NB4 (cell line): ENCODE results near the gene ZEB2.

Experiments used
- CTCF ChIP-seq: IDR thresholded peaks from one replicate; pipeline ENCODE4 v1.5.1; 2012; ENCODE audit warnings: low read depth, low read length
- MAX ChIP-seq: IDR thresholded peaks from 2 replicates; pipeline ENCODE4 v1.6.1; 2011; ENCODE audit warnings: low read depth, low read length
- POLR2A ChIP-seq: IDR thresholded peaks from 2 replicates; pipeline ENCODE4 v1.6.1; 2011; ENCODE audit warnings: mild to moderate bottlenecking; ENCODE audit not compliant: insufficient read length; ENCODE audit errors: extremely low read depth

DNA sequence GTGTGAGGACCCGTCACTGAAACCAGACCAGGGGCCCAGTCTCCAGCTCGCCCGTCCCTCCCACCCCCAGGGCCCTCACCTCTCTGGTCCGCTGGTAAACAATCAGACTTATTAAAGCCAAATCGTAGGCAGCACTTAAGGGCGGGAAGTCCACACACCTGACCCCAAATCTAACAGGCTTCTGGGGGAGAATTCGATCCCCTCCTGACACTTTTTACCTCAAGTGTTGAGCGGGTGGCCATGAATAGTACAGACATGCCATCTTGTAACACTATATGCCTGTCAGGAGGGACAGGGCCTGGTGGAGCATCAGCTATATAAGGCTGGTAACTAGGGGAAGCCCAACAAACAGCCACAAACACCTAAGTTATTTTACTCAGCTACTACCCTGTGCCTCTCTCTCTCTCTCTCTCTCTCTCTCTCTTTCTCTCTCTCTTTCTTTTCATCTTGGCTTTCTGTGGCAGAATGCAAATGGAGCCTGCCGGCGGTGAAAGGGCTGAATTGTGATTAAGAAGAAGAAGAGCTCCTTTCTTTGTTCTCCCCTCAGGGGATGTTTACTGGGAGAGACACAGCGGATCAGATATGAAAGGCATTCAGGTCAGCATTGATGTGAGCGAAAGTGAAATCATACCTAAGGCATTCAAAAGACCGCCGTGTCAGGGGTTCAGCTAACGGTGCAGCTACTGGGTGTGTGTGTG lies 9.5 kb downstream of the ZEB2 start:
- no peak for TF ChIP-seq CTCF
- TF ChIP-seq MAX: no peak
- TF ChIP-seq POLR2A: no peak
